ENCODE measurements around the gene TNNT2.

TNNT2 gene

GRCh38 chr1:201394591-201394990 lies 17.1 kb upstream of the TNNT2 start:
- TF ChIP-seq POLR2A (IDR thresholded peaks at IDR 0.05; ENCODE audit: extremely low read depth, insufficient read length) (no peak), MAX (IDR thresholded peaks at IDR 0.05; ENCODE audit: low read depth, low read length) (no peak), CTCF (IDR thresholded peaks at IDR 0.05; ENCODE audit: low read depth, low read length) (no peak), MYC (IDR thresholded peaks at IDR 0.05; ENCODE audit: low read depth, low read length) (no peak)
- H3K4me3 ChIP-seq (ENCODE audit: low read depth, low read length) = no peak overlapping the region
- no peak for DNase-seq (ENCODE audit: low read depth)

GRCh38 chr1:201393076-201393475 lies 15.6 kb upstream of the TNNT2 start:
- no peak for DNase-seq (ENCODE audit: low read depth)

GRCh38 chr1:201391651-201392511 lies 14.4 kb upstream of the TNNT2 start:
- H3K4me3 ChIP-seq (ENCODE audit: low read depth, low read length) = no peak overlapping the region
- DNase-seq (ENCODE audit: low read depth) = no peak

More at GRCh38 chr1:201393076-201393475, 15.6 kb upstream of the TNNT2 start:
- TF ChIP-seq MYC (IDR thresholded peaks at IDR 0.05; ENCODE audit: low read depth, low read length) (no peak), POLR2A (IDR thresholded peaks at IDR 0.05; ENCODE audit: extremely low read depth, insufficient read length) (no peak), CTCF (IDR thresholded peaks at IDR 0.05; ENCODE audit: low read depth, low read length) (no peak), MAX (IDR thresholded peaks at IDR 0.05; ENCODE audit: low read depth, low read length) (no peak)
- H3K4me3 ChIP-seq (ENCODE audit: low read depth, low read length) = no peak overlapping the region

GRCh38 chr1:201391225-201391624 lies 13.7 kb upstream of the TNNT2 start:
- no peak for TF ChIP-seq POLR2A (IDR thresholded peaks at IDR 0.05; ENCODE audit: extremely low read depth, insufficient read length)
- no peak for TF ChIP-seq MAX (IDR thresholded peaks at IDR 0.05; ENCODE audit: low read depth, low read length)
- TF ChIP-seq MYC (IDR thresholded peaks at IDR 0.05; ENCODE audit: low read depth, low read length) = no peak
- no peak for TF ChIP-seq CTCF (IDR thresholded peaks at IDR 0.05; ENCODE audit: low read depth, low read length)
- H3K4me3 ChIP-seq (ENCODE audit: low read depth, low read length) = no peak overlapping the region
- DNase-seq (ENCODE audit: low read depth) = no peak

More at GRCh38 chr1:201391651-201392511, 14.4 kb upstream of the TNNT2 start:
- TF ChIP-seq POLR2A (IDR thresholded peaks at IDR 0.05; ENCODE audit: extremely low read depth, insufficient read length) = no peak
- TF ChIP-seq CTCF (IDR thresholded peaks at IDR 0.05; ENCODE audit: low read depth, low read length) = no peak
- no peak for TF ChIP-seq MYC (IDR thresholded peaks at IDR 0.05; ENCODE audit: low read depth, low read length)
- TF ChIP-seq MAX (IDR thresholded peaks at IDR 0.05; ENCODE audit: low read depth, low read length) = no peak

- no peak for DNase-seq (ENCODE audit: low read depth)
- no peak for TF ChIP-seq POLR2A (IDR thresholded peaks at IDR 0.05; ENCODE audit: extremely low read depth, insufficient read length)
- no peak for TF ChIP-seq CTCF (IDR thresholded peaks at IDR 0.05; ENCODE audit: low read depth, low read length)
- no peak for TF ChIP-seq MAX (IDR thresholded peaks at IDR 0.05; ENCODE audit: low read depth, low read length)
- TF ChIP-seq MYC (IDR thresholded peaks at IDR 0.05; ENCODE audit: low read depth, low read length) = no peak
- no peak overlapping the region for H3K4me3 ChIP-seq (ENCODE audit: low read depth, low read length)
Observed at GRCh38 chr1:201389051-201389450, 11.6 kb upstream of the TNNT2 start.

Measured in NB4 (cell line).